Neural crest cell (in vitro differentiated cells): ENCODE data around the gene AAK1. TPM values are rescaled to one million over a fixed set of nuclear protein-coding genes. Genes with fewer than 3 reads are reported as not detected.

Experiments used
- DNase-seq: peaks from one replicate; pipeline ENCODE4 v3.0.0; 2021; ENCODE audit warnings: low read depth, mixed read lengths, low spot score
- H3K27ac Mint-ChIP-seq: one replicate; pipeline ENCODE4 v1.8.0; 2021; ENCODE audit warnings: mild to moderate bottlenecking, mixed read lengths; ENCODE audit not compliant: unreplicated experiment
- H3K27me3 Mint-ChIP-seq: 2 replicates; pipeline ENCODE4 v1.8.0; 2021; ENCODE audit warnings: low read depth, mild to moderate bottlenecking, mixed read lengths
- H3K36me3 Mint-ChIP-seq: 2 replicates; pipeline ENCODE4 v1.8.0; 2021; ENCODE audit warnings: low read depth, mild to moderate bottlenecking, mixed read lengths
- H3K4me1 Mint-ChIP-seq: 2 replicates; pipeline ENCODE4 v1.8.0; 2021; ENCODE audit warnings: mixed read lengths
- H3K4me3 Mint-ChIP-seq: one replicate; pipeline ENCODE4 v1.8.0; 2021; ENCODE audit warnings: mild to moderate bottlenecking, mixed read lengths
- H3K9me3 Mint-ChIP-seq: 2 replicates; pipeline ENCODE4 v1.8.0; 2021; ENCODE audit warnings: mixed read lengths
- CTCF ChIP-seq: fragments of 200-600 bp; sonication (generic); conservative IDR thresholded peaks from 2 replicates; pipeline ENCODE4 v1.5.0; 2021; ENCODE audit warnings: antibody characterized with exemption, mild to moderate bottlenecking
- total RNA-seq: library from RNA; stranded (reverse); gene quantifications from 2 replicates; pipeline ENCODE4 v1.2.1, GENCODE V29; 2021

Gene AAK1
- total RNA-seq, 1 donor from 2014 or later = 38.8 TPM

GRCh38 chr2:69618362-69618761 is 25.2 kb downstream of the AAK1 start:
- Mint-ChIP-seq H3K4me1 (no peaks in the 10 kb centered on the region), H3K4me3 (no peak overlapping the region)

GRCh38 chr2:69617744-69618143 is 25.8 kb downstream of the AAK1 start:
- TF ChIP-seq CTCF = no peak
- Mint-ChIP-seq H3K27me3 (no peaks in the 10 kb centered on the region), H3K4me1 (no peaks in the 10 kb centered on the region), H3K4me3 (no peak overlapping the region), H3K27ac (no peak overlapping the region), H3K9me3 (peaks cover 2% of the 10 kb centered on the region), H3K36me3 (peaks cover 2% of the 10 kb centered on the region)
- no peak for DNase-seq

More at GRCh38 chr2:69618362-69618761, 25.2 kb downstream of the AAK1 start:
- DNase-seq = no peak
- Mint-ChIP-seq H3K9me3 (peaks cover 2% of the 10 kb centered on the region), H3K27ac (no peak overlapping the region), H3K27me3 (no peaks in the 10 kb centered on the region), H3K36me3 (peaks cover 5% of the 10 kb centered on the region)
- TF ChIP-seq CTCF = no peak

GRCh38 chr2:69616755-69617154 is 26.8 kb downstream of the AAK1 start:
- Mint-ChIP-seq H3K9me3 (peaks cover 4% of the 10 kb centered on the region), H3K27ac (no peak overlapping the region), H3K27me3 (no peaks in the 10 kb centered on the region), H3K36me3 (peaks cover 3% of the 10 kb centered on the region), H3K4me3 (no peak overlapping the region), H3K4me1 (no peaks in the 10 kb centered on the region)
- no peak for DNase-seq
- TF ChIP-seq CTCF = no peak

GRCh38 chr2:69615969-69616368 is 27.6 kb downstream of the AAK1 start:
- Mint-ChIP-seq H3K4me3 (no peak overlapping the region), H3K9me3 (peaks cover 6% of the 10 kb centered on the region), H3K27me3 (no peaks in the 10 kb centered on the region), H3K27ac (no peak overlapping the region), H3K36me3 (peaks cover 8% of the 10 kb centered on the region), H3K4me1 (no peaks in the 10 kb centered on the region)
- no peak for DNase-seq
- no peak for TF ChIP-seq CTCF

GRCh38 chr2:69615078-69615625 is 28.4 kb downstream of the AAK1 start:
- DNase-seq = no peak
- peaks cover 12% of the 10 kb centered on the region for H3K36me3 Mint-ChIP-seq
- no peaks in the 10 kb centered on the region for H3K4me1 Mint-ChIP-seq
- no peaks in the 10 kb centered on the region for H3K27me3 Mint-ChIP-seq
- no peak overlapping the region for H3K4me3 Mint-ChIP-seq
- no peak overlapping the region for H3K27ac Mint-ChIP-seq
- peaks cover 9% of the 10 kb centered on the region for H3K9me3 Mint-ChIP-seq
- no peak for TF ChIP-seq CTCF
